OCI-LY7 (cell line): ENCODE results near the gene SERINC2.

Source experiments
- EZH2phosphoT487 ChIP-seq: fragments of 200-600 bp; sonication (generic); IDR thresholded peaks from 2 replicates; pipeline ENCODE4 v1.6.1; 2018; ENCODE audit warnings: low read depth, borderline replicate concordance, mild to moderate bottlenecking, mixed run types, antibody characterized with exemption, low read length, moderate library complexity, mixed read lengths
- TF ChIP-seq, protein P1 (sequence below): fragments of 200-600 bp; sonication (generic); conservative IDR thresholded peaks from 2 replicates; pipeline ENCODE4 v1.5.1; 2014; ENCODE audit warnings: mild to moderate bottlenecking, antibody characterized with exemption, low read length, moderate library complexity, mixed read lengths

GRCh38 chr1:31429583-31429982 is 16.6 kb downstream of the SERINC2 start:
- TF ChIP-seq, protein P1, sequence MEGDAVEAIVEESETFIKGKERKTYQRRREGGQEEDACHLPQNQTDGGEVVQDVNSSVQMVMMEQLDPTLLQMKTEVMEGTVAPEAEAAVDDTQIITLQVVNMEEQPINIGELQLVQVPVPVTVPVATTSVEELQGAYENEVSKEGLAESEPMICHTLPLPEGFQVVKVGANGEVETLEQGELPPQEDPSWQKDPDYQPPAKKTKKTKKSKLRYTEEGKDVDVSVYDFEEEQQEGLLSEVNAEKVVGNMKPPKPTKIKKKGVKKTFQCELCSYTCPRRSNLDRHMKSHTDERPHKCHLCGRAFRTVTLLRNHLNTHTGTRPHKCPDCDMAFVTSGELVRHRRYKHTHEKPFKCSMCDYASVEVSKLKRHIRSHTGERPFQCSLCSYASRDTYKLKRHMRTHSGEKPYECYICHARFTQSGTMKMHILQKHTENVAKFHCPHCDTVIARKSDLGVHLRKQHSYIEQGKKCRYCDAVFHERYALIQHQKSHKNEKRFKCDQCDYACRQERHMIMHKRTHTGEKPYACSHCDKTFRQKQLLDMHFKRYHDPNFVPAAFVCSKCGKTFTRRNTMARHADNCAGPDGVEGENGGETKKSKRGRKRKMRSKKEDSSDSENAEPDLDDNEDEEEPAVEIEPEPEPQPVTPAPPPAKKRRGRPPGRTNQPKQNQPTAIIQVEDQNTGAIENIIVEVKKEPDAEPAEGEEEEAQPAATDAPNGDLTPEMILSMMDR = no peak
- TF ChIP-seq EZH2phosphoT487 = no peak
